ENCODE results near the gene AGO3.
"Not testable (repeated sequence)": the region's sequence is repeated elsewhere in the genome, so short reads cannot be mapped to it uniquely, and the experiment has no call there.

The AGO3 gene

GRCh38 chr1:36006941-36007500 lies 76.1 kb downstream of the AGO3 start:
- no peak for DNase-seq

- no peak for DNase-seq
Measured at GRCh38 chr1:36007741-36008140, 76.8 kb downstream of the AGO3 start.

- DNase-seq, result no peak
Measured at GRCh38 chr1:36008546-36009197, 77.8 kb downstream of the AGO3 start.

- no peak for DNase-seq
Measured at GRCh38 chr1:36014722-36015220, 83.9 kb downstream of the AGO3 start.

- DNase-seq, result no peak
Measured at GRCh38 chr1:36016686-36017085, 85.8 kb downstream of the AGO3 start.

GRCh38 chr1:36023098-36023769 lies 92.3 kb downstream of the AGO3 start:
- no peak for DNase-seq

GRCh38 chr1:36024024-36024423 lies 93.1 kb downstream of the AGO3 start:
- not testable (repeated sequence) for DNase-seq

- no peak for DNase-seq
Measured at GRCh38 chr1:36024847-36025246, 93.9 kb downstream of the AGO3 start.

GRCh38 chr1:36027766-36028165 lies 96.9 kb downstream of the AGO3 start:
- DNase-seq, result no peak

- DNase-seq, result no peak
Measured at GRCh38 chr1:36031441-36031840, 100.5 kb downstream of the AGO3 start.

GRCh38 chr1:36034692-36035091 lies 103.8 kb downstream of the AGO3 start:
- DNase-seq, result no peak

- no peak for DNase-seq
Measured at GRCh38 chr1:36035154-36035553, 104.2 kb downstream of the AGO3 start.

- no peak for DNase-seq
Measured at GRCh38 chr1:36040238-36040637, 109.3 kb downstream of the AGO3 start.

GRCh38 chr1:36051821-36052220 lies 120.9 kb downstream of the AGO3 start:
- DNase-seq, result no peak

- DNase-seq, result no peak
Measured at GRCh38 chr1:36053978-36054377, 123.1 kb downstream of the AGO3 start.

- DNase-seq, result no peak
Measured at GRCh38 chr1:36055706-36056105, 124.8 kb downstream of the AGO3 start.

- DNase-seq, result no peak
Measured at GRCh38 chr1:36062315-36062714, 131.4 kb downstream of the AGO3 start.

- DNase-seq, result peak in 1 of 56 donors; percentile 33
Measured at GRCh38 chr1:36067871-36068270, 137.0 kb downstream of the AGO3 start.

GRCh38 chr1:36068866-36069265 lies 138.0 kb downstream of the AGO3 start:
- no peak for DNase-seq

- no peak for DNase-seq
Measured at GRCh38 chr1:36070349-36070748, 139.4 kb downstream of the AGO3 start.

GRCh38 chr1:36076979-36077573 lies 146.2 kb downstream of the AGO3 start:
- no peak for DNase-seq

- no peak for DNase-seq
Measured at GRCh38 chr1:36080236-36080635, 149.3 kb downstream of the AGO3 start.

All from amygdala (tissue), 56 donors.